SK-N-SH treated with all-trans-retinoic acid at 6 μM for 48 hours (cell line): ENCODE results near the gene CDK5R1.

ENCODE experiments used
- CREB5 ChIP-seq: fragments of 250-450 bp; sonication (Bioruptor Pico); IDR thresholded peaks from 2 replicates; pipeline ENCODE4 v1.5.1; 2020; ENCODE audit warnings: low read depth, mild to moderate bottlenecking, moderate library complexity
- PATZ1 ChIP-seq: fragments of 250-450 bp; sonication (Bioruptor Pico); IDR thresholded peaks from 2 replicates; pipeline ENCODE4 v1.8.0; 2020; ENCODE audit warnings: mild to moderate bottlenecking, moderate library complexity, borderline replicate concordance
- RARB ChIP-seq: fragments of 250-450 bp; sonication (Bioruptor Pico); IDR thresholded peaks from 2 replicates; pipeline ENCODE4 v1.8.0; 2021; ENCODE audit warnings: mild to moderate bottlenecking, moderate library complexity
- ZFP30 ChIP-seq: fragments of 450-650 bp; formaldehyde crosslinking; IDR thresholded peaks from 2 replicates; pipeline ENCODE4 v1.5.0; 2022; ENCODE audit warnings: mild to moderate bottlenecking, moderate library complexity

- TF ChIP-seq PATZ1 (CRISPR knock-in tag): no peak
- no peak for TF ChIP-seq RARB
- TF ChIP-seq CREB5: no peak
- no peak for TF ChIP-seq ZFP30 (CRISPR knock-in tag)
Measured at GRCh38 chr17:32451879-32452278, 34.9 kb upstream of the CDK5R1 start.
